Parathyroid adenoma (tissue), 2 donors: ENCODE data around the gene CAPSL.
A peak's percentile ranks its signal among the peaks of the same experiment; 100 is the strongest.

Source experiments
- H2AFZ ChIP-seq: fragments of 300-600 bp; sonication (generic); one replicate; pipeline ENCODE4 v1.7.0; 2017; ENCODE audit warnings: antibody characterized with exemption, mild to moderate bottlenecking
- H3K27ac ChIP-seq: fragments of 300-600 bp; sonication (generic); one replicate; pipeline ENCODE4 v1.7.0; 2017
- H3K27me3 ChIP-seq: fragments of 300-600 bp; sonication (generic); one replicate; pipeline ENCODE4 v1.7.0; 2017; ENCODE audit warnings: low read length; ENCODE audit not compliant: control insufficient read depth, insufficient read depth
- H3K36me3 ChIP-seq: fragments of 300-600 bp; sonication (generic); one replicate; pipeline ENCODE4 v1.7.0; 2017; ENCODE audit warnings: low read length; ENCODE audit not compliant: control insufficient read depth, insufficient read depth
- H3K4me1 ChIP-seq: fragments of 300-600 bp; sonication (generic); one replicate; pipeline ENCODE4 v1.7.0; 2017; ENCODE audit warnings: control low read depth
- H3K4me2 ChIP-seq: fragments of 300-600 bp; sonication (generic); one replicate; pipeline ENCODE4 v1.7.0; 2017; ENCODE audit warnings: low read length
- H3K4me3 ChIP-seq: fragments of 300-600 bp; sonication (generic); one replicate; pipeline ENCODE4 v1.7.0; 2017; ENCODE audit warnings: low read depth, low read length
- H3K79me2 ChIP-seq: fragments of 300-600 bp; sonication (generic); one replicate; pipeline ENCODE4 v1.7.0; 2017; ENCODE audit warnings: control low read depth
- H3K9ac ChIP-seq: fragments of 300-600 bp; sonication (generic); one replicate; pipeline ENCODE4 v1.7.0; 2017; ENCODE audit warnings: mild to moderate bottlenecking
- H3K9me3 ChIP-seq: fragments of 300-600 bp; sonication (generic); one replicate; pipeline ENCODE4 v1.7.0; 2017; ENCODE audit warnings: low read length; ENCODE audit not compliant: control insufficient read depth
- TF ChIP-seq, protein P1 (sequence below): fragments of 300-600 bp; sonication (generic); IDR thresholded peaks from one replicate; pipeline ENCODE4 v1.7.0; 2017; ENCODE audit warnings: antibody characterized with exemption, mild to moderate bottlenecking
- donor health status: primary hyperparathyroidism.

CAPSL gene

GRCh38 chr5:35954175-35954574 is 15.8 kb upstream of the CAPSL start:
- H3K27ac ChIP-seq: no peak overlapping the region
- H3K79me2 ChIP-seq: no peaks in the 10 kb centered on the region
- H3K9me3 ChIP-seq: no peaks in the 10 kb centered on the region
- H3K9ac ChIP-seq: no peak overlapping the region
- no peak overlapping the region for H3K4me3 ChIP-seq
- H2AFZ ChIP-seq: no peak overlapping the region
- H3K27me3 ChIP-seq: no peaks in the 10 kb centered on the region
- TF ChIP-seq, protein P1, sequence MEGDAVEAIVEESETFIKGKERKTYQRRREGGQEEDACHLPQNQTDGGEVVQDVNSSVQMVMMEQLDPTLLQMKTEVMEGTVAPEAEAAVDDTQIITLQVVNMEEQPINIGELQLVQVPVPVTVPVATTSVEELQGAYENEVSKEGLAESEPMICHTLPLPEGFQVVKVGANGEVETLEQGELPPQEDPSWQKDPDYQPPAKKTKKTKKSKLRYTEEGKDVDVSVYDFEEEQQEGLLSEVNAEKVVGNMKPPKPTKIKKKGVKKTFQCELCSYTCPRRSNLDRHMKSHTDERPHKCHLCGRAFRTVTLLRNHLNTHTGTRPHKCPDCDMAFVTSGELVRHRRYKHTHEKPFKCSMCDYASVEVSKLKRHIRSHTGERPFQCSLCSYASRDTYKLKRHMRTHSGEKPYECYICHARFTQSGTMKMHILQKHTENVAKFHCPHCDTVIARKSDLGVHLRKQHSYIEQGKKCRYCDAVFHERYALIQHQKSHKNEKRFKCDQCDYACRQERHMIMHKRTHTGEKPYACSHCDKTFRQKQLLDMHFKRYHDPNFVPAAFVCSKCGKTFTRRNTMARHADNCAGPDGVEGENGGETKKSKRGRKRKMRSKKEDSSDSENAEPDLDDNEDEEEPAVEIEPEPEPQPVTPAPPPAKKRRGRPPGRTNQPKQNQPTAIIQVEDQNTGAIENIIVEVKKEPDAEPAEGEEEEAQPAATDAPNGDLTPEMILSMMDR: no peak
- H3K4me1 ChIP-seq: no peaks in the 10 kb centered on the region
- H3K4me2 ChIP-seq: no peak overlapping the region
- no peaks in the 10 kb centered on the region for H3K36me3 ChIP-seq

- H3K79me2 ChIP-seq: no peaks in the 10 kb centered on the region
- H3K4me2 ChIP-seq: no peak overlapping the region
- no peaks in the 10 kb centered on the region for H3K4me1 ChIP-seq
- H3K4me3 ChIP-seq: no peak overlapping the region
- TF ChIP-seq, protein P1: no peak
- H3K36me3 ChIP-seq: no peaks in the 10 kb centered on the region
- H3K27ac ChIP-seq: no peak overlapping the region
- no peaks in the 10 kb centered on the region for H3K9me3 ChIP-seq
- H2AFZ ChIP-seq: no peak overlapping the region
- H3K9ac ChIP-seq: no peak overlapping the region
- no peaks in the 10 kb centered on the region for H3K27me3 ChIP-seq
Measured at GRCh38 chr5:35947085-35947484, 8.7 kb upstream of the CAPSL start.

GRCh38 chr5:35939639-35940038 is 1.2 kb upstream of the CAPSL start:
- no peaks in the 10 kb centered on the region for H3K9me3 ChIP-seq
- H3K27me3 ChIP-seq: no peaks in the 10 kb centered on the region
- H3K36me3 ChIP-seq: no peaks in the 10 kb centered on the region
- H3K4me2 ChIP-seq: no peak overlapping the region
- H3K4me1 ChIP-seq: peaks cover 8% of the 10 kb centered on the region
- no peak overlapping the region for H3K4me3 ChIP-seq
- no peak overlapping the region for H3K27ac ChIP-seq
- H2AFZ ChIP-seq: peak overlapping the region; percentile 32
- H3K9ac ChIP-seq: no peak overlapping the region
- TF ChIP-seq, protein P1: peak; percentile 19
- H3K79me2 ChIP-seq: no peaks in the 10 kb centered on the region

GRCh38 chr5:35926389-35927051 is 11.9 kb downstream of the CAPSL start:
- no peak overlapping the region for H3K27ac ChIP-seq
- no peak overlapping the region for H3K4me3 ChIP-seq
- H3K79me2 ChIP-seq: no peaks in the 10 kb centered on the region
- H3K4me1 ChIP-seq: no peaks in the 10 kb centered on the region
- no peak overlapping the region for H3K4me2 ChIP-seq
- TF ChIP-seq, protein P1: peak; percentile 82
- H3K9ac ChIP-seq: no peak overlapping the region
- no peaks in the 10 kb centered on the region for H3K27me3 ChIP-seq
- H2AFZ ChIP-seq: no peak overlapping the region
- no peaks in the 10 kb centered on the region for H3K9me3 ChIP-seq
- H3K36me3 ChIP-seq: no peaks in the 10 kb centered on the region
